CD4-positive, alpha-beta T cell treated with Interleukin-4 for 4 hours (primary cell): ENCODE measurements around the gene MMP14.
"Not testable (repeated sequence)": the region's sequence is repeated elsewhere in the genome, so short reads cannot be mapped to it uniquely, and the experiment has no call there.

ENCODE experiments used
- DNase-seq: peaks from one replicate; pipeline ENCODE4 v3.0.0-alpha.2; 2020

The MMP14 gene

GRCh38 chr14:22814941-22815713 is 21.3 kb upstream of the MMP14 start, which contains the start of gene SLC7A7:
SLC7A7 (minus strand) TSS chr14:22815435; CDS start chr14:22813398, 2,037 bp downstream.
- DNase-seq = no peak

- no peak for DNase-seq
Observed at GRCh38 chr14:22819151-22819988, 17.0 kb upstream of the MMP14 start.

DNA sequence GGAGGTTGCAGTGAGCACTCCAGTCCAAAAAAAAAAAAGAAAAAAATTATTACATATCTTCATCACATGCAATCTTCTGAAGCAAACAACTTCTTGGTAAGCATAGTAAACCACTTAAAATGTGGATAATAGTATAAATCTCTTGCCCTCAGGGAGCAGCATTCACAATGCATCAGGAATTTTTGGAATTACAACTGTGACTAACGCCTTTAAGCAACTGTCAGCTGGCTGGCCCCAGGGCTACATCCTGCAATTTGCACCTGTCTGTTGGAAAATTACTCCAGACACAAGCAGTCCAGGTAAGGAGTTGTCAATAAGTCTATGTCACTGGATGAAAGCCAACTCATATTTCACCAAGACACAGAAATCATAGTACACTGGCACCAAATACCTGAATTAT is 15.7 kb upstream of the MMP14 start:
- DNase-seq = no peak

GRCh38 chr14:22821193-22822015 is 15.0 kb upstream of the MMP14 start:
- no peak for DNase-seq

GRCh38 chr14:22822016-22822570 is 14.3 kb upstream of the MMP14 start:
- no peak for DNase-seq

- peak; percentile 61 for DNase-seq
Observed at GRCh38 chr14:22822571-22823098, 13.8 kb upstream of the MMP14 start.

- no peak for DNase-seq
Observed at GRCh38 chr14:22824711-22825359, 11.6 kb upstream of the MMP14 start.

DNA sequence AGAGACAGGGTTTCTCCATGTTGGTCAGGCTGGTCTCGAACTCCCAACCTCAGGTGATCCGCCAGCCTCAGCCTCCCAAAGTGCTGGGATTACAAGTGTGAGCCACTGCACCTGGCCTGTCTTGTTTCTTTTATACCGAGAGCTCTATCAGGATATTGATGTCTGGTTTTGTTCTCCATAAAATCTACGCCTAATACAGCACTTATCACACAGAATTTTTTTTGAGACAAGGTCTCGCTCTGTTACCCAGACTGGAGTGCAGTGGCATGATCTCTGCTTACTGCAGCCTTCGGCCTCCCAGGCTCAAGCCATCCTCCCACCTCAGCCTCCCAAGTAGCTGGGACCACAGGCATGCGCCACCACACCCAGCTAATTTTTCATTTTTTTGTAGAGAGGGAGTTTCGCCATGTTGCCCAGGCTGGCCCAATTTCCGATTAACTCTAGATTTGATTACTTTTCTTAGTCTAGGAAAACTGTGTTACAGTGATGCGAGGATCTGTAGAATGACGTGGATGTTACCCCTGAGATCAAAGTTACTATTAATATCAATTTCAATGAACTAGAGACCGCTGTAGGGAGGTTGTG is 7.2 kb upstream of the MMP14 start:
- DNase-seq = not testable (repeated sequence)

DNA sequence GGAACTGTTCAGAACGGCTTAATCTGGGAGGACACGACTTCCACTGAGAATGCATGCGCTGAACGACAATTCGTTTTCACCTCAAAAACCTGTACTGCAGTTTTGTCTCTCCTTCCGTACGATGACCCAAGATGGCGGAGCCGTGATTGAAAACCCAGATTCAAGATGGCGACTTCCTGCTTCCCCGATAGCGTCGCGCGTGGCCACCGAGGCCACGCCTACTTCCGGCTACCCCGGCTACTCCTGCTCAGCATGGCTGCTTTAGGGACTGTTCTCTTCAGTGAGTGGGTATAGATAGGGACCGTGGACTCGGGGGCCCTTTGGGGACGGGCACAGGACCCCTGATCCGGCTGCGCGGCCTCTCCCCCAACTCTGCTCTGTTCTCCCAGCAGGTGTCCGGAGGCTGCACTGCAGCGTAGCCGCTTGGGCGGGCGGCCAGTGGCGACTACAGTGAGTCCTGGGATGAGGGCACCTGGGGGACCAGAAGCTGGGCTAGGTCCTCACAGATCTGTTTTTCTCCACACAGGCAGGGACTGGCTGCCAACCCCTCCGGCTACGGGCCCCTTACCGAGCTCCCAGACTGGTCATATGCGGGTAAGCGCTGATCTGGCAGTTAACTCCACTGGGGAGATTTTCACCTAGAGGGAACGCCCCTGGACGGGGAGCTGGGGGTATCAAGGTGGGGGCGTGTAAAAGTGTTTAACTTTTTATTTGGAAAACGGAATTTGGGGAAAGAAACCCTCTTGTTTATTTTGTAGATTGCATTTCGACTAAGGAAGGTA is 6.5 kb upstream of the MMP14 start, which contains the start of gene MRPL52:
Gene MRPL52 (plus strand): TSS at position 227 of the 782 bp plus-strand sequence. CDS start 26 bp downstream, at position 253.
- DNase-seq = peak; percentile 91

DNA sequence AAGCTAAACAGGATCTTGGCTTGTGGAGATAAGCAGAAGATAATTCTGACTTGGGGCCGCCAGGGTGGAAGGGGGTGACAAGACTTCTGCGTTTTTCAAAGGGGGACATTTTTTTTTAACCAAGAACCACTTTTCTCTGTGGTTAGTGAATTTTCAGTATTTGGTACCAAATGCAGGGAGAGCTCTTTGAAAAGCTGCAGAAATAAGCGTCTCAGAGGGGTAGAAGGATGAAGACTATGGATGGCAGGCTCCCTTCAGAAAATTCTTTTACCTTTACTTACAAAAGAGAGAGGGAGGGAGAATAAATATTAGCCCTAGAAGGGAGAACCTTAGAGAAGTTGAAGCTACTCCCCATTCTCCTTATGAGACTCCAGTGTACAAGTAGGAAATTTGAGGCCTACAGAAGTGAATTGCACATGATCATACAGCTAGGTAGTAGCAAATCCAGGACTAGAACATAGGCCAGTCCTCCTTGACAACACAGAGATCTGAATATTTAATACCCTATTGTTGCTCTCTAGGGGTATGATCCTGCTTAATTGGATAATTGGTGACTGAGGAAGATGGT is 5.9 kb upstream of the MMP14 start:
- DNase-seq = no peak

DNA sequence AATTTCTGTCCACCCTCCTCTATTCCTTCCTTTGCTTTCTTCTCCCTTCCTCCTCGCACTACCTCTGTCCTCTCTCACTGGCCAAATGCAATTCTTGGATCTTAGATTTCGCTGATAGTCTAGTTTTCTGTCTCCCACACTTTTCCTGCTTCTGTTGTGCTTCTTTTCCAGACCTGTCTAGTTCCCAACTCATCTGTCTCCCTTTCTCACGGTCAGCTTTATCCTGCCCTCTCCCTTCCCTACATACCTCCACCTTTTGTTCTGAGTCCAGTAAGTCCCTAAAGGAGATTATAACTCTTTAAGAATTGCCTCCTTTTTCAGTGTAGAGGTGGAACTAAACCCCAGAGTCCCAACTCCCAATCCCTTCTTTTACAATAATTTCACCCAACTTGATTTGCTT is 880 bp upstream of the MMP14 start:
- no peak for DNase-seq

- DNase-seq = no peak
Observed at GRCh38 chr14:22837114-22837749, 847 bp downstream of the MMP14 start.

GRCh38 chr14:22837750-22838538 is 1.6 kb downstream of the MMP14 start:
- DNase-seq = no peak

DNA sequence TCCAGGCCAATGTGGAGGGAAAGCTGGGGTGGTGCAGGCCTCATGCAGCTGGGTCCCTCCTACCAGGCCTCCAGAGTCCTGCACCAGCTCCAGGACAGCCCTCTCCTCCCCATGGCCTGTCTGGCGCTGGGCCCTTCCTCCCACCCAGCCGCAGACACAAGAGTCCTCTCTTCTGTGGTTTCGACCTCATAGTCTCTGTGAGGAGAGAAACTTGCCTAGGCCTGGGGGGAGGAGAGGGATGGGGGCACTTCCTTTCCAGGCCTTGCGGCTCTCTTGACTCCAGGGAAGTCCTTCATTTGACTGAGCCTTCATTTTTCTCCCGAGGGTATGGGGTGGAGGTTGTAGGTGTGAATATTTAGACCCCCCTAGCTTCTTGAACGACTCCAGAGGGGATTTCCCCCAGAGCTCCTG is 2.3 kb downstream of the MMP14 start:
- no peak for DNase-seq

GRCh38 chr14:22839159-22839779 is 2.9 kb downstream of the MMP14 start:
- DNase-seq = no peak

DNA sequence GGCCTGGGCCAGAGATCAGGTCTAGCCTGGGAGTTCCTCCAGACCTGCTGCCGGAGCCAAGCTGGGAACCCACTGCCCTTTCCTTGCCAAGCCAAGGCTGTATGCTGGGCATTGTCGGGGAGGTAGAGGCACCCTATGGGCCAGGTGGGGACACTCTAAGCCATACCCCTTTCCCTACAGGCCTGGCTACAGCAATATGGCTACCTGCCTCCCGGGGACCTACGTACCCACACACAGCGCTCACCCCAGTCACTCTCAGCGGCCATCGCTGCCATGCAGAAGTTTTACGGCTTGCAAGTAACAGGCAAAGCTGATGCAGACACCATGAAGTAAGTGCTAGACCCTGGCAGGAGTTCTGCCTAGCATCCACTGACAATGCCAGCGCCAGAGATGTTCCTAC is 4.9 kb downstream of the MMP14 start:
- DNase-seq = no peak

DNA sequence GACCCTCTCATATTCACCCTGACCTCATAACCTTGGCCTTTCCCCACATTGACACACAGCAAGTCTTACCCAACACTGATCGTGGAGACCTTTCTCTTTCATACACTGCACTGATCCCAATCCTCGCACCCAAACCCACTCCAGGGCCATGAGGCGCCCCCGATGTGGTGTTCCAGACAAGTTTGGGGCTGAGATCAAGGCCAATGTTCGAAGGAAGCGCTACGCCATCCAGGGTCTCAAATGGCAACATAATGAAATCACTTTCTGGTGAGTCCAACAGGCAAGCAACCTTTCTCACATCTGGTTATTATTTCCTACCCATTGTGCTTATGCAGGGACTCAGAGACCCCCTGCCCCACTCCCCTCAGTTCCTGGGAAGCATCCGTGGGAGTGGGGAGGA is 5.4 kb downstream of the MMP14 start:
- no peak for DNase-seq
